GOT3 (cell line): ENCODE data around the gene PCNX3.
"Not testable (repeated sequence)": the region's sequence is repeated elsewhere in the genome, so short reads cannot be mapped to it uniquely, and the experiment has no call there.

Source experiments
- DNase-seq: peaks from one replicate; lab custom pipeline; 2025; ENCODE audit warnings: mixed read lengths; lab: John Stamatoyannopoulos, UW

PCNX3 gene

GRCh38 chr11:65620666-65621065 lies 5.1 kb downstream of the PCNX3 start:
- DNase-seq: no peak

DNA sequence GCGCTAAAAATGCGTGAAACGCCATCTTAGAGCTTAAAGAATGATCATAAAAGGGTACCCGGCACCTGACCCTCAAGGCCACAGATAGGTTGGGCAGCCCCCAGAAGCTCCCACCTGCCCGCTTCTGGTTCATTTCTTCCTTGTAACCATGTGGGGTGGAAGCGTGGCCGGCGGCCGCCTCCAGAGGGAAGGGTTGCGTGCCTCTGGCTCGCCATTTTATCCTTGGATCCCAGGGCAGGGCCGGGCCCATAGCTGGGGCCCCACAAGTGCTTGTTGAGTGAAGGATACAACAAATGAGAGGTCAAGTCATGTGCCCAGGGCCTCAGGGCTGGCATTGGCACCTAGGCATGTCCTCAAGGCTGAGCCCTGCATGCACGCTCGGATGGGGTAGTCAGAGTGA lies 5.9 kb downstream of the PCNX3 start:
- no peak for DNase-seq

DNA sequence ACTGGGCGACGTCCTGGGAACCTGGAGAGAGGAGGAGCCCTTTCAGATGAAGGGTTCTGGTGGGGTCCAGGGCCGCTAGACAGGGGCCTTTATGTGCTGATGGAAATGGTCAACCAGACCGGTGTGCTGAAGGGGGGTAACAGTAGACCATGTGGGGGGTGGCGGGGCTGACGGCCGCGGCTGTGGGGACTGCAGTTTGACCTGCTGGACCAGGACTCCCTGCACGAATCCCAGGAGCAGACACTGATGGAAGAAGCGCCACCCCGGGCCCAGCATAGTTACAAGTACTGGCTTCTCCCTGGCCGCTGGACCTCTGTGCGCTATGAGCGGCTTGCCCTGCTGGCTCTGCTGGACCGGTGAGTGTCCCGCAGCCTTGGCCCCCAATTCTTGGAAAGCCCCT lies 6.4 kb downstream of the PCNX3 start:
- DNase-seq: no peak

DNA sequence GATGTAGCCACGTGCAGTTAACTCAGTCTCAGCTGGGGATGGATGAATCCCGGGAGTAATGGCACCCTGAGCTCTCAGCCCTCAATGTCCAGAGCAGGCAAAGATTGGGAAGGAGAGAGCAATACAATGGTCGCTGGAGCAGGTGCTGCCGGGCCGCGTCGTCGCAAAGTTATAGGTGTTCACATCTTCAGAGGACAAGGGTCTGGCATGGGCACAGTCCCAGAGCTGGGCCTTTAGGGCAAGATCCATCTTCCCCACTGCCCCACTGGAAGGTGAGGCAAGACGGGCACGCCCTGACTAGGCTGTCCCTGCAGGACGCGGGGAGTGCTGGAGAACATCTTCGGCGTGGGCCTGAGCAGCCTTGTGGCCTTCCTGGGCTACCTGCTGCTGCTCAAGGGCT lies 7.6 kb downstream of the PCNX3 start:
- DNase-seq: no peak

GRCh38 chr11:65623852-65624616 lies 8.5 kb downstream of the PCNX3 start:
- DNase-seq: no peak

- no peak for DNase-seq
These were observed 9.5 kb downstream of the PCNX3 start for GRCh38 chr11:65624931-65625627.

DNA sequence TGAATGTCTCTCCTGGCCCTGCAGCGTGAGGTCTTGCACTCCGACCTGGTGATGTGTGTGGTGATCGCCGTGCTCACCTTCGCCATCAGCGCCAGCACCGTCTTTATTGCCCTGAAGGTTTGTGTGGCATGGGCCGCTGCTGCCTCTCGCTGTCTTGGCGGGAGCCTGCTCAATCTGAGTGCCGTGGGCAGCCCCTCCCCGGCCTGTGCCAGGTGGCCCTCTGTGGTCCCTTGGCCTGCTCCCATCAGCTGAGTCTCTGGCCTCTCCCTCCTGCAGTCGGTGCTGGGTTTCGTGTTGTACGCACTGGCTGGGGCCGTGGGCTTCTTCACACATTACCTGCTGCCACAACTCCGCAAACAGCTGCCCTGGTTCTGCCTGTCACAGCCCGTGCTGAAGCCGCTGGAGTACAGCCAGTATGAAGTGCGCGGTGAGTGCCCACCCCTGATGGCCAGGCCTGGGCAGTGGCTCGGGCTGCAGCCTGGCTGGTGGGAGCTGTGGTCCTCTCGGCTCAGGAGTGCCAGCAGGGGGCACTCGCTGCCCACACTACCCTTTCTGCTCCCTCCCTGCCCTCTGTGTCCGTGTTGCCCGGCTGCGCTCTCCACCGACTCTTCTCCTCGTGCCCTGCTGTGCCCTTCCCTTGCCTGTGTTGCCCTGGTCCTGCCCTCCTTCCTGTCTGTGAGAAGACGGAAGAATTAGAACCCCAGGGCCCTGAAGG lies 10.2 kb downstream of the PCNX3 start:
- no peak for DNase-seq

GRCh38 chr11:65627202-65627601 lies 11.6 kb downstream of the PCNX3 start:
- DNase-seq: no peak

DNA sequence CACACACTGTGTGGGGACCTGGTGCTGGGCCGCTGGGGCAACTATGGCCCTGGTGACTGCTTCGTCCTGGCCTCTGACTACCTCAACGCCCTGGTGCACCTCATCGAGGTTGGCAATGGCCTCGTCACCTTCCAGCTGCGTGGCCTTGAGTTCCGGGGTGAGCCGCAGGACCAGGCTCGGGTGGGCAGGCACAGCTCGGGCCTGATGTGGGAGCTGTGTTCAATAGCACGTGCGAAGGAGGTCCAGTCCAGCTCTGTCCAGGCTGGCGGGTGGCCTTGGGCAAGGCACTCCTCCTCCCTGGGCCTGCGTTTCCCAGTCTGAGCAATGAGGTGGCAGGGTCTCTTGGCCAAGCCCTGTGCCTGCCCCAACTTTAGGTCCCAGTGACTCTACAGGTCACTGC lies 14.0 kb downstream of the PCNX3 start:
- no peak for DNase-seq

- no peak for DNase-seq
These were observed 14.6 kb downstream of the PCNX3 start for GRCh38 chr11:65630215-65630614.

GRCh38 chr11:65633390-65634108 lies 18.0 kb downstream of the PCNX3 start:
- no peak for DNase-seq

DNA sequence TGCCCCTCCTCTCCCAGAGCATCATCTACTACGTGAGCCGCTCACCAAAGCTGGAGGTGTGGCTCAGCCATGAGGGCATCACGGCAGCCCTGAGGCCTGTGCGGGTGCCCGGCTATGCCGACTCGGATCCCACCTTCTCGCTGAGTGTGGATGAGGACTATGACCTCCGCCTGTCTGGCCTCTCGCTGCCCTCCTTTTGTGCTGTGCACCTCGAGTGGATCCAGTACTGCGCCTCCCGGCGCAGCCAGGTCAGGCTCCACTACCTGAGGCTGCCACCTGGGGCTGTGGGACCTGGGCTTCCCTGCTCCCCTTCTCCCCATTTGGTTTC lies 18.5 kb downstream of the PCNX3 start:
- DNase-seq: no peak

GRCh38 chr11:65634440-65634839 lies 18.9 kb downstream of the PCNX3 start:
- no peak for DNase-seq

DNA sequence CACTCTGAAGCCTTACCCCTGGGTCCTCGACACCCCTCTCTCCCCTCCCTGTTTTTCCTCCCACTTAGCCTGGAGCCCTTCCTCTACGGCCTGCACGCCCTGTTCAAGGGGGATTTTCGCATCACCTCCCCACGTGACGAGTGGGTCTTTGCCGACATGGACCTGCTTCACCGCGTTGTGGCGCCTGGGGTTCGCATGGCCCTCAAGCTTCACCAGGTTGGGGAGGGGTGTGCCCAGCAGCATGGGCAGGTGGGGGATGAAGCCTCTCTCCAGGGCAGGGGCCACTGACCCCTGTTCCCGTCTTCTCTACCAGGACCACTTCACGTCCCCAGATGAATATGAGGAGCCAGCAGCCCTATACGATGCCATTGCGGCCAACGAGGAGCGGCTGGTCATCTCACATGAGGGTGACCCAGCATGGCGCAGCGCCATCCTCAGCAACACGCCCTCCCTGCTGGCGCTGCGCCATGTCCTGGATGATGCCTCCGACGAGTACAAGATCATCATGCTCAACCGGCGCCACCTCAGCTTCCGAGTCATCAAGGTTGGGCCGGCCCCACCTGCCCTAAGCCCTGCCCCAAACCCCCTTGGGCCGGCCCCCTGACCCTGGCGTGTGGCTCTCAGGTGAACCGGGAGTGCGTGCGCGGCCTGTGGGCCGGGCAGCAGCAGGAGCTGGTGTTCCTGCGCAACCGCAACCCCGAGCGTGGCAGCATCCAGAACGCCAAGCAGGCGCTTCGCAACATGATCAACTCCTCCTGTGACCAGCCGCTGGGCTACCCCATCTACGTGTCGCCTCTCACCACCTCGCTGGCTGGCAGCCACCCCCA lies 19.5 kb downstream of the PCNX3 start:
- no peak for DNase-seq

GRCh38 chr11:65636108-65637031 lies 20.8 kb downstream of the PCNX3 start:
- no peak for DNase-seq

DNA sequence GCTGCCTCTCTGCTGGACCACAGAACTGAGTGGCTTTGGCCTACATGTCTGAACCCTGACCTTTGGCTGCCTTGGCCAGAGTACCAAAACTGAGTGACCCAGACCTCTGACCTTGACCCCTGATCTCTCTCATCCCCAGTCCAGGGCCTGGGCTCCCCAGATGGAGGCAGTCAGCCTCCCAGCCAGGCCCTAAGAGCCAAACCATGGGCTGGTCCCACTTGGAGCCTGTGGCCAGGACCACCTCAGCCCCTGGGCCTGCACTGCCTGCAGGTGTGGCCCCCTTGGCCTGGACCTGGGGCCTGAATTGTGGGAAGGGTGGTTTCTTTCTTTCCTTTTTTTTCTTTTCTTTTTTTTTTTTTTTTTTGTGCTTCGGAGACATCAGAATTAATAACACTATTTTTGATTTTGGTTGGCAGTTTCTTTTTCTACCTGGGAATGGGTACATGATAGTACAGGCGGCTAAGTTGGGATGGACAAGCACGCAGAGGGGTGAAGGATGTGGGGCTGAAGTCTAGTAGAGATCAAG lies 21.5 kb downstream of the PCNX3 start:
- DNase-seq: no peak

DNA sequence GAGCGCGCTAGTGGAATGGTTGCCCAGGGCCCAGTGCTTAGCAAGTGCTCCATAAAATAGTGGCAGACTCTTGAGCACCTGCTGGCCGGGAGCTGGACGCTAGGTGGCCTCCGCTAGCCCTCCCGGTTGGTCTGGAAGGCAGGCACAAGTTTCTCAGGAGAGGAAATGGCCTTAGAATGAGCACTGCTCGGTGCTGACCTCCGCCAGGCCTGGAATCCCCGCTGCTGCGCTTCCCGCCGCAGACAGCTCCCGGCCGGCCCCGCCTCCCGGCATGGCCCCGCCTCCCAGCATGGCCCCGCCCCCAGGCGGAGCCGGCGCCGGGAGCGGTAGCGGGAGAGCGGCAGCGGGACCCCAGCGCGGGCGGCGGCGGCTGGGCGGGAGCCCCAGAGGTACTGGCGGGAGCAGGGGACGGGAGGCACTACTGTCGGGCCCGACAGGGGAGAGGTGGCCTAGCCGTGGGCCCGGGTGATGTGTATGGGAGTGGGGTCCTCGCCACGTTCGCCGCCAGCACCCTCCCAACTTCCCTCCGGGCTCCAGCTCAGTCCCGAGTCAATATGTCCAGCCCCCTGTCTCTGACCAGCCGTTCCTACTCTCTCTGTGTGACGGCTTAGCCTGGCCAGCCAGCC lies 22.3 kb downstream of the PCNX3 start, which contains the start of gene SIPA1:
TSS of gene SIPA1 (plus strand) at position 308 of the 626 bp plus-strand sequence. CDS start 2,821 bp downstream, outside the sequence.
- no peak for DNase-seq

DNA sequence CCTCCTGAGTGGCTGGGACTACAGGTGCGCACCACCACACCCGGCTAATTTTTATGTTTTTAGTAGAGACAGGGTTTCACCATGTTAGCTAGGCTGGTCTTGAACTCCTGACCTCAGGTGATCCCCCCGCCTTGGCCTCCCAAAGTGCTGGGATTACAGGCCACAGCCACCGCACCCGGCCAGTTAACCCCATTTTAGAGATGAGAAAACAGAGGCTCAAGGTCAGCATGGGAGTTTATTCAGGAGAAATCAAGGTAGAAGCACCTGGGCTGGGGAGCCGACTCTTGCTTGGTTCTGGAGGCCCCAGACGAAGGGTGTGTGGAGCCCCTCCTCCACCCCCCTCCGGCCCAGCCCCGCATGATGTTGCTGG lies 23.6 kb downstream of the PCNX3 start:
- not testable (repeated sequence) for DNase-seq

- DNase-seq: no peak
These were observed 24.3 kb downstream of the PCNX3 start for GRCh38 chr11:65639623-65640482.
